B cell (primary cell): ENCODE results near the gene HTRA1.

ENCODE experiments used
- EZH2 ChIP-seq: IDR thresholded peaks from 2 replicates; pipeline ENCODE4 v1.6.1; 2012; ENCODE audit warnings: borderline replicate concordance, low read depth, mild to moderate bottlenecking, moderate library complexity, low read length; ENCODE audit not compliant: insufficient read depth, poor library complexity, severe bottlenecking
- TF ChIP-seq, protein P1 (sequence below): fragments of 200-600 bp; IDR thresholded peaks from one replicate; pipeline ENCODE4 v1.8.0; 2022; ENCODE audit warnings: antibody characterized with exemption, mild to moderate bottlenecking

DNA sequence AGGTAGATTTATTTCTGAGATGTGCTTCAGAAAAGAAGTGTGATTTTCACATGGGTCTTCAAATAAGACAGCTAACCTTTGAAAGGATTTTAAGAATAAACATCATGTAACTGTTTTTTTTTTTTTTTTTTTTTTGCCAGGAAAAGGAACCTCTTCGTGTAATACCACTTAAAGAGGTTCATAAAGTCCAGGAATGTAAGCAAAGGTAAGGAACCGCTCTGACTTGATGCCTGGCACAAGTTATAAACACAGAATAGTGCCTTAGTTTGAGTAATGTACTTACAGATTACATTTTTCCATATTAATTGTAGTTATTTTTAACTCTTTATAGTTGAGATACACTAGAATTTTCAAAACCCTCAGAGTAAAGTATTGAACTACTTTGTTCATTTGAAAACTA is 37.3 kb upstream of the HTRA1 start:
- TF ChIP-seq, protein P1, sequence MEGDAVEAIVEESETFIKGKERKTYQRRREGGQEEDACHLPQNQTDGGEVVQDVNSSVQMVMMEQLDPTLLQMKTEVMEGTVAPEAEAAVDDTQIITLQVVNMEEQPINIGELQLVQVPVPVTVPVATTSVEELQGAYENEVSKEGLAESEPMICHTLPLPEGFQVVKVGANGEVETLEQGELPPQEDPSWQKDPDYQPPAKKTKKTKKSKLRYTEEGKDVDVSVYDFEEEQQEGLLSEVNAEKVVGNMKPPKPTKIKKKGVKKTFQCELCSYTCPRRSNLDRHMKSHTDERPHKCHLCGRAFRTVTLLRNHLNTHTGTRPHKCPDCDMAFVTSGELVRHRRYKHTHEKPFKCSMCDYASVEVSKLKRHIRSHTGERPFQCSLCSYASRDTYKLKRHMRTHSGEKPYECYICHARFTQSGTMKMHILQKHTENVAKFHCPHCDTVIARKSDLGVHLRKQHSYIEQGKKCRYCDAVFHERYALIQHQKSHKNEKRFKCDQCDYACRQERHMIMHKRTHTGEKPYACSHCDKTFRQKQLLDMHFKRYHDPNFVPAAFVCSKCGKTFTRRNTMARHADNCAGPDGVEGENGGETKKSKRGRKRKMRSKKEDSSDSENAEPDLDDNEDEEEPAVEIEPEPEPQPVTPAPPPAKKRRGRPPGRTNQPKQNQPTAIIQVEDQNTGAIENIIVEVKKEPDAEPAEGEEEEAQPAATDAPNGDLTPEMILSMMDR: no peak
- no peak for TF ChIP-seq EZH2
